Measurements from ENCODE around the gene KDM4C.

KDM4C gene

GRCh38 chr9:6909181-6909580 is 151.4 kb downstream of the KDM4C start:
- no peak for DNase-seq

- DNase-seq, result no peak
Measured at GRCh38 chr9:6910032-6910431, 152.3 kb downstream of the KDM4C start.

GRCh38 chr9:6910497-6910896 is 152.7 kb downstream of the KDM4C start:
- no peak for DNase-seq

GRCh38 chr9:6911901-6912638 is 154.3 kb downstream of the KDM4C start:
- no peak for DNase-seq

DNA sequence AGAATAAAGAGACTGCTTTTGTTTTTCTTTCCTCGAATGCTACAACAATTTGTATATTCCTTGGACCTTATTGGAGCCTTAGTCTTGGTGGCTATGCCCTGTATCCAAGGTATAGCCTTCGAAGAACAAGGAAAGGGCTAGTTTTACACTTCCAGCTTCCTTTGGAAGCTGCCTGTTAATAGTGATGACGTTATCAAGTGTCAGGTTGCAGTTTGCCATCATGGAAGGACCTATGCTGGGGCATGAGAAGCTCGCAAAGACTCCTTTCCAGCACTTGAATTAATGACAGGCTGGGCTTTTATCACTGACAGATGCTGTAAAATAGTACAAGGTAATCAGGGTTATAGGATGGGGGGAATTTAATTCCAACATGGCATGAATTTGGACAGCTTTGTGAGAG is 157.9 kb downstream of the KDM4C start:
- DNase-seq, result no peak

GRCh38 chr9:6917162-6917561 is 159.4 kb downstream of the KDM4C start:
- DNase-seq, result no peak

- no peak for DNase-seq
Measured at GRCh38 chr9:6920041-6920440, 162.3 kb downstream of the KDM4C start.

- no peak for DNase-seq
Measured at GRCh38 chr9:6921315-6921714, 163.5 kb downstream of the KDM4C start.

DNA sequence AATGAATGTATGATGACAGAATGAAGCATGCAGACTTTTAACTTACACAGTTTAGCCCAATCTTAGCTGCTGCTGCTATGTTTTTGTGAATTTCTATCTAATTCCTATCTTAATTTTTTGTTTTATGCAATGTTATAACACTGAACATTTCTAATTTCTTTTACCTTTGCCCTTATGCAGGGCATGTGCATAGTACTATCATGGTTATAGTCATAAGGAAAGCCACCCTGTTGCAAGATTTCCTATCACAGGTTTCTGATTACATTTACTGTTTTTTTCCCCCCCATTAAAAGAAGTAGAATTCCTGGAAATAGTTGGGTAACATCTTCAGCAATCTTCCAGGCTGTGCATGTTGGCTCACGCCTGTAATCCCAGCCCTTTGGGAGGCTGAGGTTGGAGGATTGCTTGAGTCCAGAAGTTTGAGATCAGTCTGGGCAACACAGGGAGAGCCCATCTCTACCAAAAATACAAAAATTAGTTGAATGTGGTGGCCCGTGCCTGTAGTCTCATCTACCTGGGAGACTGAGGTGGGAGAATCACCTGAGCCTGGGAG is 164.4 kb downstream of the KDM4C start:
- no peak for DNase-seq

DNA sequence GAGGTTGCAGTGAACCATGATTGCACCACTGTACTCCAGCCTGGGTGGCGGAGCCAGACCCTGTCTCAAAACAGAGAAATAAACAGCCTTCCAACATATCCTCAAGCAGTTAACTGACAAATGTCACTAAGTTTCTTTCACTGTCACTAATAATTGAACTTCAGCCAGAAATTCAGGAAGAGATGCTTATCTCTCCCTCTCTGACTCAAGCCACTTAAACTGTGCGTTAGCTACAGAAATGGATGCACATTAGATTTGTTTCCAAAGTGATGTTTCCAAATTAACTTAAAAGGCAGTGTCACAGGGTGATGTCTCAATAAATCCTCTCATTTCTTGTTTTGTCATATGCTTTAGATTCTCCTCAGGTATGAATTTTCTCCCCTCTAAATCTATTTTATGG is 164.9 kb downstream of the KDM4C start:
- no peak for DNase-seq

- DNase-seq, result no peak
Measured at GRCh38 chr9:6923086-6923485, 165.3 kb downstream of the KDM4C start.

- no peak for DNase-seq
Measured at GRCh38 chr9:6924149-6924548, 166.4 kb downstream of the KDM4C start.

GRCh38 chr9:6924988-6925563 is 167.3 kb downstream of the KDM4C start:
- no peak for DNase-seq

GRCh38 chr9:6925836-6926235 is 168.1 kb downstream of the KDM4C start:
- DNase-seq, result no peak

DNA sequence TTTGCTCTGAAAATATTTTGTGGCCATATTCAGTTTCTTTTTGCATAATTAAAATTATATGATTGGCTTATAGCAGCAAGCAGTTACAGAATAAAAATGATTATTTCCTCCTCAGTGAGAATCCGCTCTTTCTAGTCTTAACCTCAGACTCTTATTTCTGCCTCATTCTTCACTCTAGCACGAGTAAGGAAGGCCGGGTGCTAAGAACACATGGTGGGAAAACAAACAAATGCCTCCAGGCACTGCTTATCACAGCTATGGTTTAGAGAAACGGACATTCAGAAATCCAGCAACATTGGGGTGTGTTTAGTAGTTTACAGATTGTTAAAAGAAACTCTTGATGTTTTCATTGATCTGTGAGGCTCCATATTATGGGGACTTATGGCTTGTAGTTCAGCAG is 168.7 kb downstream of the KDM4C start:
- DNase-seq, result no peak

- no peak for DNase-seq
Measured at GRCh38 chr9:6927838-6928237, 170.1 kb downstream of the KDM4C start.

- DNase-seq, result no peak
Measured at GRCh38 chr9:6928863-6929262, 171.1 kb downstream of the KDM4C start.

DNA sequence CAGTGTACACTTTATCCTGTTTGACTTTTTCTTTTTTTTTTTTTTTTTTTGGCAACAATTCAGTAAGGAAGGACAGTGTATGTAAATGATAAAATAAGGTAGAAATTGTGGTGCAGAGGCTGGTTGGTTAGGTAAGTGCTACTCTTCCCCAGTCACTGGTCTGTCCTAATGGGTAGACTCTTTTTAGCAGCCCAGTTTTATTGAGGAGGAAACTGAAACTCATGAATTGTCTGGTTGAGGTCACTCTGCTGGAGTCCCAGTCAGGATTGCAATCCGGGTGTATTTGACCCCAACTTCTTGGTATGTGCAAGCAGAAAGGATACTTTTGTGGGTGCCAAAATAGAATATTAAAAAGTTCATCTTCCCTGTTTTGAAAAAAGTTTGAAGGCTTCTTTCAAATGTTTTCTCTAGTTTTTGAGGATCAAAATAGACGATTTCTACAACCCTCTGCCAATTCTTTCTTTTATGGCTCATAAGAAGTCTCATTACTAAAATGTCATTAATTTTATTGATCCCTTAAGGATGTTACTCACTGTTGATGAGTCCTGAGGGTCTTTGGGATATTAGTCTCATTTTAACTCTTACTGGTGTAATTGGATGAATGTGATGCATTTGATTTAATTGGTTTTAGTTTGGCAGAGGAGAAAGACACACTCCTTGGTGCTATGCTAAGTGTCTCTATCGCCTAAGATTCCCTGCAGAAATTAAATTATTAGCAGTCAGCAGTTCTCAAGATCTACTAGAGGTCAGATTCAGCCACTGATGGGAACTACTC is 171.9 kb downstream of the KDM4C start:
- no peak for DNase-seq

DNA sequence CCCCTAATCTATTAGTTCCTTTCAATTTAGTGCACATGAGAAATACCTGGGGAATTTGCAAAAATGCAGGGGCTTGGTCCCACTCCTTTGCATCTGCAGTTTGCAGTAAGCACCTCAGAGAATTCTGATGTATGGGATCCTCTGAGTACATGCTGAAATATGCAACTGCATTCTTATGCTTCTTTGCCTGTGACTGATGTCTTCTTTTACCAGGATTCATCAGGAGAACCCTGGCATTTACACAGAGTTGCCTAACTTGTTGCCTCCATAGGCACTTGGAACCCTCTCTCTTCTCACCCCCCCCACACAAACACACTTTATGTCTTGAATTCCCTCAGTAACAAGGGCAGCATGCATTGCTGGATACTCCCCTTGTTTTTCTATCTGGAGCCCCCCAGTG is 173.1 kb downstream of the KDM4C start:
- DNase-seq, result no peak

DNA sequence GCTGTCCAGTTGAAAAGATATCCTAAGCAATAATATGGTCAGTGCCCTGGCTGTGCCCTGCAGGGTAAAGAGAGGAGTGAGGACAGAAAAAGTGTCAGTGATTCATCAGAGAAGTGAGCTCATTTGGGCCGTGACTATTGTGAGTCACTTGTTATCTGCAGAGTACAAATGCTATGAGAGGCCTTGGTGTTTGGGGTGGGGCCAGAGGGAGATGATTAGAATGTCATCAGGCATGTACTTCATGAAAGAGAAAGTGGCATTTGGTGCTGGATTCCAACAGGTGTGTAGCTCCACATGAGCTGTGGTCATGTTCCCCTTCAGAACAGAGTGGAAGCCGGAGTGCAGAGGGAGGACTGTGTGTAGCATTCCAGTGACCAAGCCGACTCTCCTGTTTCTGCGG is 174.1 kb downstream of the KDM4C start:
- peak; percentile 33 to 46 for DNase-seq

GRCh38 chr9:6936103-6936502 is 178.3 kb downstream of the KDM4C start:
- DNase-seq, result no peak

DNA sequence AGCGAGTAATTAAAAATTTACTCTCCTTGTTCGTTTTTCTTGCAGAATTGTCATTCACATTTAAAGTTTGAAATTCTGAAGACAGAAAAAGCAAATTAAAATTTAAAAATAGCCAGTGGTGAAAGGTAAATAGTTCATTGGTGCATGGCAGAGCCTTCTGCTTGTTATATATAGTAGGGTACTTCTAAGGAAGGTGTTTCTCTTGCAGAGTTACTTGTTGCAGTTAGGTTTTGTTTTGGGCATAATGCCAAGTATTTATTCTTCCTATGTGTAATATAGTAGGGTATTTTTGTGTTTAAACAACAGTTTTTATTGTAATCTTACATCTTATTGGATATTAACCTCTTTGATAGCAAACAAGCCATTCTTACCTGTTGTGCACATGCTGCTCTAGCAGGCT is 179.4 kb downstream of the KDM4C start:
- DNase-seq, result no peak

DNA sequence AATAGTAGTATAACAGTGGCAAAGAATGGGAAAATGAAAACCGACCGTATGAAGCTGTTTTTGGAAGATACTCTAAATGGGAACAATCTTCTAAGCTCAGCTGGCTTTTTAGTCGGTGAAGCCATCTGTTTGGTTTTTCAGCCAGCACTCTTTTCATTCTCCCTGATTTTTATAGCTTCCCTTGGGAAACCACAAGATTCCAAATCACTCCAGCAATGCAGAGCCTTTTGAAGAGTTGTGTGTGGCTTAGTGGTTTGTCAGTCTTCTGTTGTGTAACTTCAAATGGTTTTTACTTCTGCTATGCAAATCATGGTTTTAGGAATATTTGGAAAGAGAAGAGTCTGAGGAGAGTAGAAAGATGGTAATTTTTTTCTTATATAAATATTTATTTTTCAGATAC is 180.7 kb downstream of the KDM4C start:
- DNase-seq, result no peak

DNA sequence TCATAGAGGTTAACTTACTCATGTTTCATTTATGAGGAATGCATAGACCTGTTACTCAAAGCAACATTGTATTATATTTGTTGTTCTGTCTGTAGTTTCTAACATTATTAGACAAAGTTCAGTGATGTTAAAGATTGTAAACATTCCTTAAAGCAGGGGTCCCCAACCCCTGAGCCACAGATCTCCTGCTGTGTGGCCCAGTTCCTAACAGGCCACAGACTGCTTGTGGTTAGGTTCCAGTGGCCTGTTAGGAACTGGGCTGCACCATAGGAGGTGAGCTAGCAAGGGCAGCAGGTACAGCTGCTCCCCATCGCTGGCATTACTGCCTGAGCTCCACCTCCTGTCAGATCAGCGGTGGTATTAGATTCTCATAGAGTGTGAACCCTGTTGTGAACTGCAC is 181.1 kb downstream of the KDM4C start:
- DNase-seq, result no peak

Measured in stimulated activated CD4-positive, alpha-beta T cell treated with anti-CD3 and anti-CD28 coated beads, Interleukin-2, amount 100 ng/mL, for 24 hours (primary cell).